HG02981 (cell line): ENCODE measurements around the gene PAX9.

Experiments
- ATAC-seq: cut with Tn5 transposase; IDR thresholded peaks from one replicate; pipeline ENCODE4 v1.9.1; 2021; ENCODE audit warnings: mild to moderate bottlenecking, moderate library complexity; ENCODE audit not compliant: unreplicated experiment

Gene PAX9

GRCh38 chr14:36661506-36662257 is at the start of gene PAX9:
TSS of gene PAX9 (plus strand) at chr14:36661860. CDS start at chr14:36662090, 230 bp downstream.
- ATAC-seq = peak; percentile 91

GRCh38 chr14:36617824-36618223 is 43.8 kb upstream of the PAX9 start:
- no peak for ATAC-seq

GRCh38 chr14:36618641-36619040 is 43.0 kb upstream of the PAX9 start:
- ATAC-seq = no peak

GRCh38 chr14:36619131-36619530 is 42.5 kb upstream of the PAX9 start:
- no peak for ATAC-seq

- ATAC-seq = no peak
Measured at GRCh38 chr14:36619853-36620252, 41.8 kb upstream of the PAX9 start.

- no peak for ATAC-seq
Measured at GRCh38 chr14:36625014-36625413, 36.6 kb upstream of the PAX9 start.

GRCh38 chr14:36625436-36625835 is 36.2 kb upstream of the PAX9 start:
- no peak for ATAC-seq

GRCh38 chr14:36626151-36626550 is 35.5 kb upstream of the PAX9 start:
- no peak for ATAC-seq

- ATAC-seq = no peak
Measured at GRCh38 chr14:36627981-36628380, 33.7 kb upstream of the PAX9 start.

GRCh38 chr14:36633580-36633979 is 28.1 kb upstream of the PAX9 start:
- no peak for ATAC-seq

- ATAC-seq = no peak
Measured at GRCh38 chr14:36646664-36647416, 14.8 kb upstream of the PAX9 start.

GRCh38 chr14:36647417-36647823 is 14.2 kb upstream of the PAX9 start:
- no peak for ATAC-seq

- ATAC-seq = no peak
Measured at GRCh38 chr14:36647824-36648753, 13.6 kb upstream of the PAX9 start.

- no peak for ATAC-seq
Measured at GRCh38 chr14:36649872-36650650, 11.6 kb upstream of the PAX9 start.

- no peak for ATAC-seq
Measured at GRCh38 chr14:36652542-36653201, 9.0 kb upstream of the PAX9 start.

GRCh38 chr14:36653413-36653812 is 8.2 kb upstream of the PAX9 start:
- no peak for ATAC-seq

GRCh38 chr14:36653962-36654793 is 7.5 kb upstream of the PAX9 start:
- ATAC-seq = no peak

- no peak for ATAC-seq
Measured at GRCh38 chr14:36654794-36655381, 6.8 kb upstream of the PAX9 start.

- no peak for ATAC-seq
Measured at GRCh38 chr14:36655571-36655962, 6.1 kb upstream of the PAX9 start.
